HepG2 (cell line): ENCODE data around the gene CELF4.

ENCODE experiments used
- ATM ChIP-seq: fragments of 450-650 bp; IDR thresholded peaks from 2 replicates; pipeline ENCODE4 v1.7.1; 2017; ENCODE audit warnings: mild to moderate bottlenecking, borderline replicate concordance
- CTCF ChIP-seq: sonication (generic); formaldehyde crosslinking; IDR thresholded peaks from 2 replicates; pipeline ENCODE4 v1.5.0; 2020; ENCODE audit warnings: mild to moderate bottlenecking, missing genetic modification reagents, moderate library complexity
- KAT2B ChIP-seq: fragments of 150-350 bp; IDR thresholded peaks from 2 replicates; pipeline ENCODE4 v1.6.1; 2014; ENCODE audit warnings: low read depth, low read length, borderline replicate concordance
- TBX3 ChIP-seq: fragments of 450-650 bp; IDR thresholded peaks from 2 replicates; pipeline ENCODE4 v1.6.1; 2017; ENCODE audit warnings: antibody characterized with exemption, mild to moderate bottlenecking, inconsistent platforms, borderline replicate concordance
- TCF7L2 ChIP-seq: IDR thresholded peaks from 2 replicates; pipeline ENCODE4 v1.6.1; 2011; ENCODE audit warnings: mild to moderate bottlenecking, low read depth, low read length, moderate library complexity
- ZBTB14 ChIP-seq: sonication (generic); formaldehyde crosslinking; IDR thresholded peaks from 2 replicates; pipeline ENCODE4 v1.4.0; 2020; ENCODE audit warnings: missing genetic modification reagents
- ZBTB49 ChIP-seq: sonication (generic); formaldehyde crosslinking; IDR thresholded peaks from 2 replicates; pipeline ENCODE4 v1.4.0; 2020; ENCODE audit warnings: missing genetic modification reagents, borderline replicate concordance

- TF ChIP-seq TBX3 (no peak), KAT2B (no peak), CTCF (CRISPR knock-in tag) (no peak), ATM (no peak), ZBTB14 (CRISPR knock-in tag) (no peak), TCF7L2 (no peak), ZBTB49 (CRISPR knock-in tag) (no peak)
These were observed 32.7 kb downstream of the CELF4 start for GRCh38 chr18:37532917-37533316.
